GM18505 (cell line): ENCODE measurements around the gene VAV1.
"Not testable (repeated sequence)": the region's sequence is repeated elsewhere in the genome, so short reads cannot be mapped to it uniquely, and the experiment has no call there.

Experiments used
- ATAC-seq: cut with Tn5 transposase; IDR thresholded peaks from one replicate; pipeline ENCODE4 v1.9.1; 2021; ENCODE audit not compliant: unreplicated experiment
- POLR2A ChIP-seq: IDR thresholded peaks from 4 replicates; pipeline ENCODE4 v1.6.1; 2011; ENCODE audit warnings: borderline replicate concordance; ENCODE audit not compliant: insufficient read depth, insufficient read length; ENCODE audit errors: extremely low read depth

The VAV1 gene

DNA sequence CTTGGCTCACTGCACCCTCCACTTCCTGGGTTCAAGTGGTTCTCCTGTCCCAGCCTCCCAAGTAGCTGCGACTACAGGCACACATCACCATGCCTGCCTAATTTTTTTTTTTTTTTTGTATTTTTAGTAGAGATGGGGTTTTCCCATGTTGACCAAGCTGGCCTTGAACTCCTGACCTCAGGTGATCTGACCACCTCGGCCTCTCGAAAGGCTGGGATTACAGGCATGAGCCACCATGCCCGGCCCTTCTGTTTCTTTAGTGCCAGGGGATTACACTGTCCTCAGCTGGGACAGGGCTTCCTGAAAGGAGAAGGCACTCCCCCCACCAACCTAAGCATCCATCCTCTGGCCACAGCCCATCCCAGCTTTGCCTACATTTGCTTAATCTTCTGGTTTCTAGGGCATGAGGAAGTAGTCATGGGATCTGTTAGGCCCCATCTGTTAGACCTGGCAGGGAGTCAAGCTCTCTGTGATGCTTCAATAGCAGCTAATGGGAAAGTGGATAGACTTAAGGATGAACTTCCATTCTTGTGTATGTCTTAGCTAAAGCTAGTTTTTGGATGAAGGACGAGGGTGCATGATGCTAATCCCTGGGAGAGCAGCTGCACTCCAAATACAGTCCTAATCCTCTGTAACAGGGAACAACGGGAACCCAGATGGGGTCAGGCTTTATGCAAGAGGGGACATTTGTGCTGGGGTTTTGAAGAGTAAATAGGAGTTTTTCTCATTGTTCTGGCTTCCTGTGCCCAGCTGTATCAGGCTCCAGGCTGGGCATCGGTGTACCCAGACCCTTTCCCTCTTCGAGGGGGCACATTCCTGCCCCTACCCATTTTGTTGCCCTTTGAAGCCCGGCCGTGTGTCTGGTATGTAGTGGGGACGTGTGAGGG lies 2.6 kb downstream of the VAV1 start:
- no peak for TF ChIP-seq POLR2A
- ATAC-seq, result no peak

DNA sequence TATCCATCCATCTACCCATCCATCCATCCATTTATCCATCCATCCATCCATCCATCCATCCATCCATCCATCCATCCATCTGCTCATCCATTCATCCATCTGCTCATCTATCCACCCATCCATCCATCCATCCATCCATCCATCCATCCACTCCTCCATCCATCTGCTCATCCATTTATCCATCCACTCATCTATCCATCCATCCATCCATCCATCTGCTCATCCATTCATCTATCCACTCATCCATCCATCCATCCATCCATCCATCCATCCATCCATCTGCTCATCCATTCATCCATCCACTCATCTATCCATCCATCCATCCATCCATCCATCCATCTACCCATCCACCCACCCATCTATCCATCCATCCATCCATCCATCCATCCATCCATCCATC lies 3.5 kb downstream of the VAV1 start:
- ATAC-seq, result not testable (repeated sequence)

GRCh38 chr19:6776999-6777398 lies 4.5 kb downstream of the VAV1 start:
- no peak for ATAC-seq
- TF ChIP-seq POLR2A, result no peak

GRCh38 chr19:6777434-6777833 lies 4.9 kb downstream of the VAV1 start:
- no peak for TF ChIP-seq POLR2A
- no peak for ATAC-seq

- TF ChIP-seq POLR2A, result no peak
- no peak for ATAC-seq
Measured at GRCh38 chr19:6778386-6778785, 5.9 kb downstream of the VAV1 start.

DNA sequence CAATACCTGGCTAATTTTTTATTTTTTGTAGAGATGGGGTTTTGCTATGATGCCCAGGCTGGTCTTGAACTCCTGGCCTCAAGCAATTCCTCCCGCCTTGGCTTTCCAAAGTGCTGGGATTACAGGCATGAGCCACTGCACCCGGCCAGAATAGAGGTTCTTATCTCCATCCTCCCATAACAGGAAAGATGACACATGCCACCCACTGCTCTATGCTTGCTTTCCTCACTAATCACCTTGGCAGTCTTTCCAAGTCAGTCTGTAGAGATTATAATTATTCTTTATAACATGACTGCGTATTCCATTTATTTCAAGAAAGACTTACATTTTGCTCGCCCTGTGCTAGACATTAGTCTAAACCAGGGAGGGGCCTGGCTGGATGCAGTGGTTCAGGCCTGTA lies 6.7 kb downstream of the VAV1 start:
- ATAC-seq, result no peak
- no peak for TF ChIP-seq POLR2A

DNA sequence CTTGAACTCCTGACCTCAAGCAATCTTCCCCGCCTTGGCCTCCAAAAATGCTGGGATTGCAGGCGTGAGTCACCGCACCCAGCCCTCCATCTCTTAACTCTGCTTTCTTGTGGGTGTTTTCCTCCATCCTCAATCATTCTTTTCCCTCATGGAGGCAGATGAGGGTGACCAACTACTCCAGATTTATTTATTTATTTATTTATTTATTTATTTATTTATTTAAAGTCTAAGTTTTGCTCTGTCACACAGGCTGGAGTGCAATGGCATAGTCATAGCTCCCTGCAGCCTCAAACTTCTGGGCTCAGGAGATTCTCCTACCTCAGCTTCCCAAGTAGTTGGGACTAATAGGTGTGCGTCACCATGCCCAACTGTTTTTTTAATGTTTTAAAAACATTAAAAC lies 14.9 kb downstream of the VAV1 start:
- ATAC-seq, result no peak
- TF ChIP-seq POLR2A, result no peak

GRCh38 chr19:6788896-6789295 lies 16.4 kb downstream of the VAV1 start:
- ATAC-seq, result no peak
- TF ChIP-seq POLR2A, result no peak

GRCh38 chr19:6790194-6791128 lies 18.0 kb downstream of the VAV1 start:
- no peak for TF ChIP-seq POLR2A
- no peak for ATAC-seq

GRCh38 chr19:6791237-6791636 lies 18.7 kb downstream of the VAV1 start:
- no peak for ATAC-seq
- TF ChIP-seq POLR2A, result no peak

GRCh38 chr19:6793411-6793810 lies 20.9 kb downstream of the VAV1 start:
- no peak for TF ChIP-seq POLR2A
- ATAC-seq, result no peak

GRCh38 chr19:6793973-6794372 lies 21.5 kb downstream of the VAV1 start:
- no peak for TF ChIP-seq POLR2A
- no peak for ATAC-seq

GRCh38 chr19:6794686-6795431 lies 22.4 kb downstream of the VAV1 start:
- ATAC-seq, result no peak
- TF ChIP-seq POLR2A, result no peak
